ENCODE results near the gene SMIM9. TPM values are rescaled to one million over a fixed set of nuclear protein-coding genes. Genes with fewer than 3 reads are reported as not detected.

The SMIM9 gene
- total RNA-seq, 1 donor from 2014 or later = not detected

GRCh38 chrX:154785716-154786115 lies 48.7 kb downstream of the SMIM9 start:
- DNase-seq (ENCODE audit: low spot score in 2 of 2) (no peak), FAIRE-seq (no peak)

GRCh38 chrX:154784149-154784995 lies 50.1 kb downstream of the SMIM9 start:
- no peak for DNase-seq (ENCODE audit: low spot score in 2 of 2)
- FAIRE-seq = no peak

- FAIRE-seq (no peak), DNase-seq (ENCODE audit: low spot score in 2 of 2) (no peak)
These were observed 53.5 kb downstream of the SMIM9 start for GRCh38 chrX:154780968-154781367.

- DNase-seq (ENCODE audit: low spot score in 2 of 2) (no peak), FAIRE-seq (no peak)
These were observed 55.2 kb downstream of the SMIM9 start for GRCh38 chrX:154779261-154779660.

GRCh38 chrX:154776753-154777152 lies 57.7 kb downstream of the SMIM9 start:
- FAIRE-seq (no peak), DNase-seq (ENCODE audit: low spot score in 2 of 2) (no peak)

- FAIRE-seq = no peak
- DNase-seq (ENCODE audit: low spot score in 2 of 2) = no peak
These were observed 58.8 kb downstream of the SMIM9 start for GRCh38 chrX:154775419-154776349.

GRCh38 chrX:154774622-154775021 lies 59.8 kb downstream of the SMIM9 start:
- DNase-seq (ENCODE audit: low spot score in 2 of 2) = no peak
- no peak for FAIRE-seq

Other genes starting within 250 kb of the SMIM9 start
- gene CTAG1A, start 249.5 kb downstream of the SMIM9 start, total RNA-seq = not detected
- gene CTAG1B, start 215.4 kb downstream of the SMIM9 start, total RNA-seq = not detected
- not detected for gene CTAG2, start 181.1 kb downstream of the SMIM9 start, total RNA-seq
- 0.82 TPM for gene GAB3, start 83.6 kb downstream of the SMIM9 start, total RNA-seq
- 17.5 TPM for gene DKC1, start 71.8 kb downstream of the SMIM9 start, total RNA-seq
- 20.0 TPM for gene MPP1, start 29.2 kb downstream of the SMIM9 start, total RNA-seq
- gene F8A1, start 51.7 kb upstream of the SMIM9 start, total RNA-seq = 2.4 TPM
- 6.1 TPM for gene F8, start 188.1 kb upstream of the SMIM9 start, total RNA-seq
- gene FUNDC2, start 192.2 kb upstream of the SMIM9 start, total RNA-seq = 28.9 TPM
- 3.3 TPM for gene CMC4, start 236.5 kb upstream of the SMIM9 start, total RNA-seq
- gene MTCP1, start 236.5 kb upstream of the SMIM9 start, total RNA-seq = 10.2 TPM
- gene BRCC3, start 236.8 kb upstream of the SMIM9 start, total RNA-seq = 18.3 TPM

All from frontal cortex (tissue), 4 donors.